ENCODE results near the gene KIF20A.
"Not testable (repeated sequence)": the region's sequence is repeated elsewhere in the genome, so short reads cannot be mapped to it uniquely, and the experiment has no call there.

Gene KIF20A

DNA sequence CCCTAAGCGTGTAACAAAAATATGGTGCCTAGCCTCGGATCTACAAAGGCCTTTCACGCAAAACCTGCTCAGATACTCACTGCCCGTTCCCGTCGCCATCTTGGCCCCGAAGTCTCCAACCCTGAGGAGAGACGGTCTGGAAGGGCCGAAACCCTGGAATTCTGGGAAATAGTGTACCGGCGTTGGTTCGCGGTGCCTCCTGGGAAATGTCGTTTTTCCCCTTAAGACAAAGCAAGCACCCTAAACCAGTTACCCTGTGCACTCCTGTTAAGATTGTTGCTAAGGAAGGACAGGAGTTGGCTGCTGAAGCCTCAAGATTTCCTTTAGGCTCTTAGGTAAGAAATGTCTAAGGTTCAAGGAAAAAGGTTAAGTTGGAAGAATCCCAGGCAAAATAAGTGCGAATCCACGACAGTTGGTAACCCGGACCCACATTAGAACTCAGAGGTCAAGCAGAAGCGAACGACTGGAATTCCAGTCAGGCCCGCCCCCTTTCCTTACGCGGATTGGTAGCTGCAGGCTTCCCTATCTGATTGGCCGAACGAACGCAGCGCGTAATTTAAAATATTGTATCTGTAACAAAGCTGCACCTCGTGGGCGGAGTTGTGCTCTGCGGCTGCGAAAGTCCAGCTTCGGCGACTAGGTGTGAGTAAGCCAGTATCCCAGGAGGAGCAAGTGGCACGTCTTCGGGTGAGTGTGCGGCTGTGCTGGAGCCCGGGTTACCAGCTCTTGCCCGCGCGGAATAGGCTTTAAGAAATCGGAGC is at the start of gene KIF20A, which contains the start of gene BRD8:
Gene KIF20A (plus strand): TSS at position 597 of the 761 bp plus-strand sequence. CDS start 569 bp downstream, outside the sequence.
Gene BRD8 (minus strand): TSS at position 115 of the 761 bp plus-strand sequence. CDS start 16 bp downstream, at position 99.
- DNase-seq (ENCODE audit: low spot score): peak; percentile 96

DNA sequence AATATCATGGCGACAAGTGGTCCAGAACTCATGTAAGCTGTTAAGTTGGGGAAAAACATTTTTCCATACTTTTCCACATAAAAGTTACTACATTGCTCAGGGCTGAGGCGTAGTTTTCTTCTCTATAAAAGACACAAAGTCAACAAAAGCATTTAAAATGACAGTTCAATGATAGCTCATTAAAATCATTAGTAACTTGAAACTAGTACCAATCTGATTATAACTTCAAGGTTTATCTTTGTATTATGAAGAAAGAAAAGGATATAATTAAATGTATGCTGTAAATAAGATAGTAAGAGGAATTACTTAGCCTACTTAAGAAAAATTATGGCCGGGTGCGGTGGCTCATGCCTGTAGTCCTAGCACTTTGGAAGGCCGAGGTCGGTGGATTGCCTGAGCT is 49.6 kb upstream of the KIF20A start:
- no peak for DNase-seq (ENCODE audit: low spot score)

DNA sequence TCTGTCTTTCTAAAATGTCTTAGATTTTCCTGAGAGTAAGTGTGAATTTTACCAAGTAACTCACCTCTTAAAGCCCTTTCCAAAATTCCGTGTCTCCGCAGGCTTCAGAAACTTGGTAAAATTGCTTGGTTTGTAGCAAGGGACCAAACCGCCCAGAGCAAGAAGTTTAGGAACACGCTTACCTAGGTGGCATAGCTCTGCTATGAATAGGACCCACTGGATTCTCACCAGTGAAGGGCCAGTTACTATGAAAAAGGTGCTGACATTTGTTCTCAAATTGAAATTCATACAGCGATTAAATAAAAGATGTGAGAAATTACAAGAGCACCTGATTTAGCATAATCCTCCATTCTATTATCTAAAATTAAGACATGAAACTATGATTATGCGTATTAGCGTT is 46.4 kb upstream of the KIF20A start:
- DNase-seq (ENCODE audit: low spot score): peak; percentile 16

DNA sequence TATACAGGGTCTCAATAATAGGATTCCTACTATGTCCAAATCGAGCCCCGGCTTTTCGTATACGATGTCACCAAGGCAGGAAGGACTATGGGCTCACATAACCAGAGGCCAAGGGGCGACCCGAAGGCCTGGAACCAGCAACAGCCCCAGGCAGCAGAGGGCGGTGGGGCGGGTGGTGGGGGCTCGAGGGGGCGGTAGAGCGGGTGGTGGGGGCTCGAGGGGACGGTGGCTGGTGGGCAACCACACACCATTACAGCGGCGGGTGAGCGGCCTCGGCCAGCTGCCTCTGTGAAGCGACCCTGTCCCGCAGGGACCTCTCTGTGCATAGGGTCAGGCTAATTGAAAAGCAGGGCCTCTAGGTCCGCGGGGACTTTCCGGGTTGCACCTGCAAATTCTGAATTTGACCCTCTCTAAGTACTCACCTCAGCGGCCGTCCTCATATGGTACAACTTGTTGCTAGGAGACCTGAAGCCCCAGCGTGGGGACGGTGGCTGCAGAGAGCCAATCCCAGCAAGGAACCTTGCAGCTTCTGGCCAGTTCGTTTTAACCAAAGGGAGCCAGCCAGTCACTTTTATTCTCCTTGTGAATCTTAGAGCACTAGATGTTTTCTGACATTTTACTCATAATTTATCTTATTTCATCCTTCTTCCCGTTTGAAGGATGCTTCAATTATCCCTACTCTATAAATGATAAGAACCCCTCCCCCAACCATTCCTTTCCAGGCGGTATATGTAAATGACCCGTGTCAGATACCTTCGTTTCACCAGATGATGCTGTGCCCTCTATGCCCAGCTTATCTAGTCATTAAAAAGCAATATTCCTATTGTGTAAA is 39.7 kb upstream of the KIF20A start, which contains the start of gene NME5:
Gene NME5 (minus strand): TSS at position 480 of the 832 bp plus-strand sequence. CDS start 648 bp downstream, outside the sequence.
- no peak for DNase-seq (ENCODE audit: low spot score)

DNA sequence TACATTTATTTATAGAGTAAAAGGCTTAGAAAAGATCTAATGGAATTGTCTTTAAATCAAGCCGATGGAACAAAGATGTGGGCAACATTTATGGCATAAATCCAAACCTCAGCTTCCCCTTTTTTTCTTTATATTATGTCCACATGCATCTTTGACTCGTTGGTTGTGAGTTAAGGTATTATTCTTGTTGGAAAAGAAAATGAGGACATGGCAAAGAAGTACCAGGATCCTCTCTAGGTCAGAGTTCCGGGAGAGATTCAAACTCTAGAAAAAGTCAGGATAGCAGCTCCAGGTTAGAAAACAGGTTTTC is 39.2 kb upstream of the KIF20A start:
- DNase-seq (ENCODE audit: low spot score): no peak

DNA sequence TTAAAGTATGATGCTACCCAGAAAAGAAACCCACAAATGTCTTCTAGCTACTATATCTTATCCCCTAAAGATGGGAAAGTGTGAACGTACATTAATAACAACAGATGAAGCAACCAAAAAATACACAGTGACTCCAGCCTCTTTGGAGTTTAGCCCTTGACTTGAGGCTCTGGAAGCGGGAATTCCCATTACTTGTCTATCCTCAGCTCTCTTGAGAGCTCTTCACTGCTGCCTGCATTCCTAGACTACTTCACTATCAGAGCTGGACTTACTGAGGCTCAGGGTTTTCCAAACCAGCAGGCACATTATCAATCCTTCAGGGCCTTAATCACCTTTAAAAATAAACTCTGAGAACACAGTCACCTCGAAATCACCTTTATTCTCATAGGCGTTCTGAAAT is 38.6 kb upstream of the KIF20A start:
- DNase-seq (ENCODE audit: low spot score): no peak

DNA sequence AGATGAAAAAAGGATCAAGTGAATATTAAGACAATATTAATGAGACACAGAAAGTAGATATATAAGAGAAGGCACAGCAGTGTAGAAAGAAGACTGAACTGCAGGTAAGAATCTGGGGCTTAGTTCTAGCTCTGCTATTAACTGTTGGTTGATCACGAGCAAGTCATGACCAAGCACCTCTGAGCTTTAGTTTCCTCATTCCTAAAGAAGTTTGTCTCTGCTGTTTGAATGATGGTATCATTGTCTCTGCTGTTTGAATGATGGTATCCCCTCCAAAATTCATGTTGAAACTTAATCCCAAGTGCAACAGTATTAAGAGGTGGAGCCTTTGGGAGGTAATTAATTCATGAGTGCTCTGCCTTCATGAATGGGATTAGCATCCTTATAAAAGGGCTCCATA is 37.2 kb upstream of the KIF20A start:
- no peak for DNase-seq (ENCODE audit: low spot score)

DNA sequence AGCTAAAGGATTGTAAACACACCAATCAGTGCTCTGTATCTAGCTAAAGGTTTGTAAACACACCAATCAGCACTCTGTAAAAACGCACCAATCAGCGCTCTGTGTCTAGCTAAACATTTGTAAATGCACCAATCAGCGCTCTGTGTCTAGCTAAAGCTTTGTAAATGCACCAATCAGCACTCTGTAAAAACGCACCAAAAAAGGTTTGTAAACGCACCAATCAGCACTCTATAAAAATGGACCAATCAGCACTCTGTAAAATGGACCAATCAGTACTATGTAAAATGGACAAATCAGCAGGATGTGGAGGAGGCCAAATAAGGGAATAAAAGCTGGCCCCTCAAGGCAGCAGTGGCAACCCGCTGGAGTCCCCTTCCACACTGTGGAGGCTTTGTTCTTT is 35.3 kb upstream of the KIF20A start:
- DNase-seq (ENCODE audit: low spot score): not testable (repeated sequence)

DNA sequence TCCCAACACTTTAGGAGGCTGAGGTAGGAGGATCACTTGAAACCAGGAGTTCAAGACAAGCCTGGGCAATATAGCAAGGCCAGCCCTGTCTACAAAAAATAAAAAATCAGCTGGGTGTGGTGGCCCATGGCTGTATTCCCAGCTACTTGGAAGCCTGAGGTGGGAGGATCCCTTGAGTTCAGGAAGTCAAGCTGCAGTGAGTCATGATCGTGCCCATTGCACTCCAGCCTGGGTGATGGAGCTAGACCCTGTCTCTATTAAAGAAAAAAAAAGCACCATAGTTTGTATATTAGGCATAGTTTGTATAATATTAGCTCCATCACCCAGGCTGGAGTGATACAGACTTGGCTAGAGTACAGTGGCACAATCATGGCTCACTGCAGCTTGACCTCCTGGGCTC is 30.1 kb upstream of the KIF20A start:
- DNase-seq (ENCODE audit: low spot score): no peak

DNA sequence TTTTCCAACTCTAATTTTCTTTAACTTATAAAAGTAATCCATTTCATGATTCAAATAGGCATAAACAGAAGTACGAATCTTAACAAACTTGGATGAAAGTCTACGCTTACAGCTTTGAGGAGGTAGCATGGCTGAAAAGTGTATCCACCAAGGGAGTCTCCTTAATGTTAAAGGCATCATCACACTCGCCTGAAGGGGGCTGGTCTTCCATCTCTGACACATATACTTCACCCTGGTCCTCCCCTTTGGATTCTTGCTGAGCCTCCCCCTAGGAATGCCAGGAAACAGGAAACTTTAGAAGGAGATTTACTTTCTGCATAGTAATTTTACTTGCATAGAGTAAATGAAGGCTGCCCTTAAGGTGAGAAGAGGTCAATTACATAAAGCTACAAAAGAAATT is 29.4 kb upstream of the KIF20A start:
- DNase-seq (ENCODE audit: low spot score): no peak

DNA sequence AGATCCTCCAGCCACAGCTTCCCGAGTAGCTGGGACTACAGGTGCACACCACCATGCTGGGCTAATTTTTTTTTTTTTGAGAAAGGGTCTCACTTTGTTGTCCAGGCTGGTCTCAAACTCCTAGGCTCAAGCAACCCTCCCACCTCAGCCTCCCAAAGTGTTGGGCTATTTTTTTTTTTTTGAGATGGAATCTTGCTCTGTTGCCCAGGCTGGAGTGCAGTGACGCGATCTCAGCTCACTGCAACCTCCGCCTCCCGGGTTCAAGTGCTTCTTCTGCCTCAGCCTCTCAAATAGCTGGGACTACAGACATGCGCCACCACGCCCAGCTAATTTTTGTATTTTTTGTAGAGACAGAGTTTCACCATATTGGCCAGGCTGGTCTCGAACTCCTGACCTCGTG is 22.9 kb upstream of the KIF20A start:
- not testable (repeated sequence) for DNase-seq (ENCODE audit: low spot score)

DNA sequence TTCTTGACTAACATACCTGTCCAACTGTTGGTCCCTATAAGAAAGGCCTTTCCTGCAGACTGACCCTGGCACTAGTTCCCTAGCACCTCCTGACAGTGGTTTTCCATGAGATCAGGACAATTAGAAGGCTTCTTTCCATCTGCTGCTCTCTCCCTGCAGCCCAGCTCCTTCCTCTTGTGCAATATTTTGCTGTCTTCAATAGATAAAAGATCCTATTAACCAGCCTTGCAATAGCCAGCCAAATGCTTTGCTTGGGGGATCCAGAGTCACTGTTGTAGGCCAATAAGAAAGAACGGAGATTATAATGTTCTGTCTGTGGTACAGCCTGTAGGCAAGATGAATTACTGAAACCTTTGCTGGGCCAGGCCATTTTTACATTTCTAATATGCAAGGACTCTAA is 21.3 kb upstream of the KIF20A start:
- DNase-seq (ENCODE audit: low spot score): no peak

DNA sequence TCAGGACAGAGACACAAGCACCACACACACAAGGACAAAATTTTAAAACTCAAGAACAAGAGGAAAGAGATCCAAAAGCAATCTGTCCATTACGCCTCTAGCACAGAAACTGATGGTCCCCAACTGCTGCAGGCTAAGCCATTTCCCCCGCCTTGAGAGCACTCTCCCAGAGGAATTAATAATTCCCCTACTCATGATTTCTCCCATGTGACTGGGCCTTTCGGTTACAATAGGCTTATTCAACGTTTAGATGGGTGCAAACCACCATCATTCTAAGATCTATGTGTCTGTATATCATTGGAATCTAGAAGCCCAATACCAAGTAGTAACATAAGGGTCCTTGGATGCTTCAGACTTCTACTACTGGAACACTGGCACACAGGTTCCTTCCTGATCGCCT is 19.2 kb upstream of the KIF20A start:
- no peak for DNase-seq (ENCODE audit: low spot score)

DNA sequence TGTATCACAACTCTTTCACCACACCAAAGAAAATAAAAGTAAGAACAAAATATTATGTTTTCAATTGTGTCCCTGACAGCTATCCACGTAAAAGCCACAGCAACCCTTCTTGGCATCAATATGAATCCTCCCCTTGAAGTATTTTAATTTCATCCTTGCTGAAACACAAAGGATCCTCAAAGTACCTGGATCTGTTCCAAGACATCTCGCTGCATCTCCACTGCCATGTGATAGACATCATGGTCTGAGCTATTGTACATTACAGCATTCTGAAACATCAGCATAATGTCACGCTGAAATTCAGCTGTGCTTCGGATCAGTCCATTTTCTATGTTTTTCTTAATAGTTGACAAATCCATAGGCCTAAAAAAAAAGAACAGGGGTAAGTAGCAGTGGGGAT is 18.2 kb upstream of the KIF20A start:
- DNase-seq (ENCODE audit: low spot score): no peak

DNA sequence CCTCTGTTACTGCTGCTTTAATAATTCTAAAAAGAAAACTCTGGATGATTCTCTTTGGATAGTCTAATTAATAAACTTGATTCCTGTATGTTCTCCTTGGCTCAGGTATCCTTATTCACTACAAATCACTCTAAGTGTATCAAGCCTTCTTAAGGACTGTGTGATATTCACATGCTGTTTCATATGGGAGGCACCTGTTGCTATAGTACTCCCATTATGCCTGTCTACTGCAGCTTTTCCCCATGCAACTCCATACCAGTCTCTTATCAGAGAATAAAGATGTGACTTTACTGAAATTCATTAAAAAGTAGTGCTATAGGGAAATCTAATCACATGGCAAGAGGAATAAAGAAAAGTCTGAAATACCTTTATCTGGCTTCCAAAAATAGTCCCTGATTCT is 15.2 kb upstream of the KIF20A start:
- DNase-seq (ENCODE audit: low spot score): no peak

DNA sequence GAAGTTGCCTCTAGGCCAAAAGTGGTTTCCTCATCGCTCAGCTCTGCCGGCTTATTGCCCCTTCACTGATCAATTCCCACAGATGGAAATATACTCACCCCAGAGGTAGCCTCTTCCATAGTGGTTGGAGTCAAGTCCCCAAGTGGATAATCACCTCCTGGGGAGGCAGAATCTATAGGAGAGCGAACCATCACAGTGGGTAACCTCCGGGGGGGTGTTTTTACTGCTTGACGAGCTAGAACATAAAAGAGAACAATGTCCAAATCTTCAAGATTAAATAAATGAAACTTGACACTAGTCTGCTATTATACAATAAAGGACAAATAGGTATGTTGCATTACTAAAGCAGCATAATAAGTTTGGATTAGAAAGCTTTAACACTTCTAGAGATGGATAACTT is 9.8 kb upstream of the KIF20A start:
- DNase-seq (ENCODE audit: low spot score): no peak

DNA sequence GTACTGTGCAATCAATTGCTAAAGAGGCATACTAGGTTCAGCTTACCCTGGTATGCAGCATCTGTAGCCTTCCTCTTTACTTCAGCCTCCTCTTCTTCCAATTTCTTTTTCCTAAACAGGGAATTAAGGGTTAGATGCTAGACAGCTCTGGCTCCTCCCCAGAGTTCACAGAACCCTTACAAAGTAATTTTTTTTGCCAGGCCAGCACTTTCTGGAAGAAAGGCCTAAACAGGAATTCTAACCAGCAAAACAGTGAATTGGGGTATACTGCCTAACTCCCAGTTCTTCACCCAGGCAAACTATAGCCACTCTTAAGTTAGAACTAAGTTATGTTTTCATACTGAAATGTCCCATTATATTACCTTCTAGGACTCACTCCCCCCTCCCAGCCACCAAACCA is 8.6 kb upstream of the KIF20A start:
- no peak for DNase-seq (ENCODE audit: low spot score)

DNA sequence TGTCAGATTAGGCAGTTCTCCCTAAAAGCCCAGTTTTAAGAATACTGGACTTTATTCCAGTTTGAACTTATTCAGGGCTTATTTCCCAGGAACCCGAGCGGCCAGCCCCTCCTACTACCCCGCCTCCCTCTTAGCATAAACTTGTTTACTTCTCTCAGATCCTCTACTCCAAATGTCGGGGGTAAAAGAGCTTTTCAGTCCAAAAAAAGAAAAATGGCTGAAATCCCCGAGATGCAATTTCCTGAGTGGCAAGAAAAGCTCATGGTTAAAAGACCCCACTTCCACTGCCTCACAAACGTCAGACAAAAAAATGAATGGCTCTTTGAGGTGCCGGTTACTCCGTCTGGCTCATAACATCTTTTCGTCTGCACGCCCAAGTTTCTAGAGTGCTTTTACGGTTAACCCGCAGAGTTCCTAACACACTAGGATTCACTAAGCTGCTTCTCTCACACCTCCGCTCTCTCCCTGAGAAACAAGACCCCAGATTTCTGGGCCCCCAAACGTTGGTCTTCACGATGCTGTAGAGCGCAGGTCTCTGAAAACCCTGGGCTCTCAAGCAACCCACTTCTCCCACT is 884 bp upstream of the KIF20A start:
- DNase-seq (ENCODE audit: low spot score): peak; percentile 59

DNA sequence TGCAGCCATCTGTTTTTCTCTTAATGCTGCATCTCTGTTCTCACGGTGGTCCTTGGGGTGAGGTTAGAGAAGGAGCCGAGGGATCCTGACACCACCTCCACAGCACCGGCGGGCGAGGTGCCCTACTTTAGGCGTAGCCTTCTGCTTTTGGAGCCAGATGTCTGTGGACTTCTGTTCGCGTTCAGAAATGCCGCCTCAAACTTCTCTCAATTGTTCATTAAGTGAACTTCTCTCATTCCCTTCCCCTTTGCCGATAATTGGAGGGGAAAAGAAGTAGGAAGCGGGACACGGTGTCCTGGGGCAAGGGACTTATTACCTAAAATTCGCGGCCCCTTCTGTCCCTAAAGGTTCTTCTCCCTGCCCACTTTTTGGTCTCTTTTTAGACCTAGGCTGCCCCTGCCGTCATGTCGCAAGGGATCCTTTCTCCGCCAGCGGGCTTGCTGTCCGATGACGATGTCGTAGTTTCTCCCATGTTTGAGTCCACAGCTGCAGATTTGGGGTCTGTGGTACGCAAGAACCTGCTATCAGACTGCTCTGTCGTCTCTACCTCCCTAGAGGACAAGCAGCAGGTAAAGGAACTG is 455 bp downstream of the KIF20A start:
- peak; percentile 63 for DNase-seq (ENCODE audit: low spot score)

DNA sequence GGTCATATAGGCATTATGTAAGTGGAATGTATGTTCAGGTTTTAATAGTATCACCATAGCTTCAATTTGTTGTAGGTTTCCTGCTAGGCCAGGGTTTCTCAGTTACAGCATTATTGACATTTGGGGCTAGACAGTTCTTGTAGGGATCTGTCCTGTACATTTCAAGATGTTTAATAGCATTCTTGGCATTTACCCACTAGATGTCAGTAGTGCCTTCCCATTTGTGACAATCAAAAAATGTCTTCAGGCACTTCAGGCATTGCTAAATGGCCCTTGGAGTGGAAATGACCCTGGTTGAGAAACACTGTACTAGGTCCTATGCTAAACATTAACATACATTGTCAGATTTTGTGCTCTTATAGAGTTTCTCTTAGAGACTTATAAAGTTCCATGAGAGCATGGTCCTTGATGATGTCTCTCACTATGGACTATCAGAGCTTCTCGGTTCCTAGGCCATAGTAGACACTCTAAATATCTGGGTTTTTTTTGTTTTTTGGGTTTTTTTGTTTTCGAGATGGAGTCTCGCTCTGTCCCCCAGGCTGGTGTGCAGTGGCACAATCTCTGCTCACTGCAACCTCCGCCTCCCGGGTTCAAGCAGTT is 1.4 kb downstream of the KIF20A start:
- peak; percentile 91 for DNase-seq (ENCODE audit: low spot score)

DNA sequence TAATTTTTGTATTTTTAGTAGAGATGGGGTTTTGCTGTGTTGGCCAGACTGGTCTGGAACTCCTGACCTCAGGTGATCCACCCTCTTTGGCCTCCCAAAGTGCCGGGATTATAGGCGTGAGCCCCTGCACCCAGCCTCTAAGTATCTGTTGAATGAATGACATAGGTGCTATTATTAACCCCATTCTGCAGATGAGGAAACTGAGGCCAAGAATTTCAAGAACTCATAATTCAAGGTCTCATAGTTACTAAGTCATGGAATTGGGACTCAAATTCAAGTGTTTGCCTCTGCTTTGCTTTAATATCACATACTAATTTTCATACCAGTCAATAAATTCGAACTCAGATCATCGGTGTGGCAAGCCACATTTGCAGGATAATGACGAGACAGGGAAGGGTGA is 1.9 kb downstream of the KIF20A start:
- no peak for DNase-seq (ENCODE audit: low spot score)

DNA sequence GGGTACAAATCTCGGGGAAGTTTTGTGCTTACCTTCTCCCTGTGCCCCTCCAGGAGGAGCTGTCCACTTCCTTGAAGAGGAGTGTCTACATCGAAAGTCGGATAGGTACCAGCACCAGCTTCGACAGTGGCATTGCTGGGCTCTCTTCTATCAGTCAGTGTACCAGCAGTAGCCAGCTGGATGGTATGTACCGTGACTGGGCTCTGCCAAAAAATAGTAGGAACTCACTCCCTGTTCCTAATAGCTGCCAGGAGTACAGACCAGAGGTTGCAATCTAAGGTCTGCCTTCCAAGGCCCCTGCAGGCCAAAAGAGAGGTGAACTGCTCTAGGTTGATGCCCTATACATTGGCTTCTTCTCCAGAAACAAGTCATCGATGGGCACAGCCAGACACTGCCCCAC is 3.9 kb downstream of the KIF20A start:
- DNase-seq (ENCODE audit: low spot score): no peak
